ENCODE results near the gene LHX1.

LHX1 gene

GRCh38 chr17:36939802-36940312 lies 2.6 kb downstream of the LHX1 start:
- DNase-seq: peak; percentile 32

- peak; percentile 26 for DNase-seq
Measured at GRCh38 chr17:36940313-36941264, 3.3 kb downstream of the LHX1 start.

- peak; percentile 28 for DNase-seq
Measured at GRCh38 chr17:36941265-36942010, 4.2 kb downstream of the LHX1 start.

GRCh38 chr17:36942019-36942599 lies 4.8 kb downstream of the LHX1 start:
- peak; percentile 37 for DNase-seq

- DNase-seq: peak; percentile 30
Measured at GRCh38 chr17:36942631-36943125, 5.4 kb downstream of the LHX1 start.

- DNase-seq: peak; percentile 30
Measured at GRCh38 chr17:36943250-36944191, 6.2 kb downstream of the LHX1 start.

- DNase-seq: no peak
Measured at GRCh38 chr17:36944553-36944952, 7.3 kb downstream of the LHX1 start.

- no peak for DNase-seq
Measured at GRCh38 chr17:36945140-36945539, 7.9 kb downstream of the LHX1 start.

- no peak for DNase-seq
Measured at GRCh38 chr17:36945959-36946725, 8.9 kb downstream of the LHX1 start.

- DNase-seq: no peak
Measured at GRCh38 chr17:36946726-36947091, 9.4 kb downstream of the LHX1 start.

- peak; percentile 31 for DNase-seq
Measured at GRCh38 chr17:36947922-36948716, 10.8 kb downstream of the LHX1 start.

GRCh38 chr17:36948717-36949460 lies 11.6 kb downstream of the LHX1 start, which contains the start of gene AATF:
TSS of gene AATF (plus strand) at chr17:36948954. CDS start at chr17:36949126, 172 bp downstream.
- DNase-seq: peak; percentile 98

- no peak for DNase-seq
Measured at GRCh38 chr17:36949461-36949927, 12.2 kb downstream of the LHX1 start.

- DNase-seq: no peak
Measured at GRCh38 chr17:36950027-36950426, 12.8 kb downstream of the LHX1 start.

- no peak for DNase-seq
Measured at GRCh38 chr17:36951084-36951789, 14.0 kb downstream of the LHX1 start.

GRCh38 chr17:36971508-36971907 lies 34.2 kb downstream of the LHX1 start:
- no peak for DNase-seq

- no peak for DNase-seq
Measured at GRCh38 chr17:36972186-36972700, 35.0 kb downstream of the LHX1 start.

- DNase-seq: no peak
Measured at GRCh38 chr17:36972905-36973304, 35.6 kb downstream of the LHX1 start.
